HFF-Myc (cell line): ENCODE results near the gene ST6GALNAC3.

Source experiments
- DNase-seq: peaks from one replicate; pipeline ENCODE4 v3.0.0-alpha.2; 2011; ENCODE audit warnings: low read depth; ENCODE audit errors: extremely low read depth
- H3K4me3 ChIP-seq: replicated peaks from 2 replicates; pipeline ENCODE4 v1.5.1; 2011; ENCODE audit warnings: low read depth, mild to moderate bottlenecking, control low read depth, low read length
- TF ChIP-seq, protein P1 (sequence below): IDR thresholded peaks from 2 replicates; pipeline ENCODE4 v1.5.1; 2012; ENCODE audit warnings: mild to moderate bottlenecking, low read depth, low read length, control low read depth; ENCODE audit errors: missing control alignments

The ST6GALNAC3 gene

GRCh38 chr1:76607717-76608116 is 533.2 kb downstream of the ST6GALNAC3 start:
- TF ChIP-seq, protein P1, sequence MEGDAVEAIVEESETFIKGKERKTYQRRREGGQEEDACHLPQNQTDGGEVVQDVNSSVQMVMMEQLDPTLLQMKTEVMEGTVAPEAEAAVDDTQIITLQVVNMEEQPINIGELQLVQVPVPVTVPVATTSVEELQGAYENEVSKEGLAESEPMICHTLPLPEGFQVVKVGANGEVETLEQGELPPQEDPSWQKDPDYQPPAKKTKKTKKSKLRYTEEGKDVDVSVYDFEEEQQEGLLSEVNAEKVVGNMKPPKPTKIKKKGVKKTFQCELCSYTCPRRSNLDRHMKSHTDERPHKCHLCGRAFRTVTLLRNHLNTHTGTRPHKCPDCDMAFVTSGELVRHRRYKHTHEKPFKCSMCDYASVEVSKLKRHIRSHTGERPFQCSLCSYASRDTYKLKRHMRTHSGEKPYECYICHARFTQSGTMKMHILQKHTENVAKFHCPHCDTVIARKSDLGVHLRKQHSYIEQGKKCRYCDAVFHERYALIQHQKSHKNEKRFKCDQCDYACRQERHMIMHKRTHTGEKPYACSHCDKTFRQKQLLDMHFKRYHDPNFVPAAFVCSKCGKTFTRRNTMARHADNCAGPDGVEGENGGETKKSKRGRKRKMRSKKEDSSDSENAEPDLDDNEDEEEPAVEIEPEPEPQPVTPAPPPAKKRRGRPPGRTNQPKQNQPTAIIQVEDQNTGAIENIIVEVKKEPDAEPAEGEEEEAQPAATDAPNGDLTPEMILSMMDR = no peak
- no peak overlapping the region for H3K4me3 ChIP-seq
- no peak for DNase-seq

DNA sequence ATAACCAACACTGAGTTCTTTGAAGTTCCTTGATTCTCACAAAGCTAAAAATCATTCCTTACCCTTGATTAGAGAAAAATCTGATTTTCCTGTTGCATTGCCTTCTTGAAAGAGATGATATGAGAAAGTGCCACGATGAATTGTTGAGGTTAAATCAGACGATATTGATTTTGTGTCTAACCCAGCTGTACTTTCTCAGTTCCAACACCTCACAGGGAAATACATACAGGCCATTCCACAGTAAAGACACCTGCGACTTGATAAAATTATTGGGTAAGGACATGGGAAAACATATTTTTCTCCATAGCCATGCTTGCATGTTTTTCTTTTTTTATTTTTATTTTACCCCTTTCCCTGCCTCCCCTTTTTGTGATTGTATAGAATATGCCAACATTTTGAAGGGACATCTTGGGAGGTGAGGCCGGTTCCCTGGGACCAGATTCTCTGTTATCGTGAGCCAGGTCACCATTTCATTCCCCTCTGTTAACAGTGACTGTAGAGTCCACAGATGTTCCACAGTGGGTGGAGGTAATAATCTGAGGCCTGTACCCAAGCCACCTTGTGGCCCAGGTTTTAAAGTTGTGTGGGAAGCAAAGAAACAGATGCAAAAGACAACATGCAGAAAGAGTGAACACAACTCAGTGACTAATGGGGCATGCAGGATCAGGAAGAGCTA is 537.4 kb downstream of the ST6GALNAC3 start:
- no peak for DNase-seq
- TF ChIP-seq, protein P1 = no peak
- no peak overlapping the region for H3K4me3 ChIP-seq

- no peak overlapping the region for H3K4me3 ChIP-seq
- TF ChIP-seq, protein P1 = no peak
- no peak for DNase-seq
Measured at GRCh38 chr1:76613886-76614285, 539.3 kb downstream of the ST6GALNAC3 start.

DNA sequence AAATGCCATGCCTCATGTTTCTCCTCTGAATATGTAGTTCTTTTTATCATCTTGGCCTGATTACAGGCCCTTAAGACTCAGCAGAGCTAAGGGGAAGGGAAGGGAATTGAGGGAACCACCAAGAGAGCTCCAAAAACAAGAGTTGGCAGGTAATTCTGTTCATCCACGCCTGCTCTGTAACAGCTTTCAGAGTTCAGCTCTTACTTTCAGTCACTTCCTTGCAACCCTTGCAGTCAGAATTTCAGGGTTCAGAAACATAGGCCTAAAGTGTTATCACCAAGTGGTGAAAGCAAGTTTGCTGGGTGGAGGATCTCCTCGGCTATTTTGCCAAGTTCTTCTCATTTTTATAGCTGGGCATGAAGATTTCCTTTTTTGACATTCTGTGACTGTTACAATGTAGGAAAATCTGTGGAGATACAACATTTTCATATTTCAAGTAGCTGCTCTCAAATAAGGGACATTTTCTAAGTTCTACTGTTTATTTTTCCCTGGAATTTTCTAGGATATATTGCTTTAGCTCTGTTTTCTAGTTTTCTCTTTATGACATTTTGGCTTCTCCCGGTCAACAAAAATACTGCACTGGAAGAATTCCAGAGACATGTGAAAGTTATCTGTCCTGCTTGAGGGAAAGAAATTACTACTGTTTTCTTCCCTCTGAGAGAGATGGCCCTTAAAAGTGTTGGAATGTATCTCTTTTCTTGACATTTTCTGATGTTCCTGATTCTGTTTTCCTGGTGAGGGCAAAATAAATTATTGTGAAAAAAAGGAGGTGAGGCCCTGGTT is 540.9 kb downstream of the ST6GALNAC3 start:
- no peak overlapping the region for H3K4me3 ChIP-seq
- no peak for DNase-seq
- TF ChIP-seq, protein P1 = no peak

- TF ChIP-seq, protein P1 = no peak
- DNase-seq = no peak
- no peak overlapping the region for H3K4me3 ChIP-seq
Measured at GRCh38 chr1:76620371-76620770, 545.8 kb downstream of the ST6GALNAC3 start.

DNA sequence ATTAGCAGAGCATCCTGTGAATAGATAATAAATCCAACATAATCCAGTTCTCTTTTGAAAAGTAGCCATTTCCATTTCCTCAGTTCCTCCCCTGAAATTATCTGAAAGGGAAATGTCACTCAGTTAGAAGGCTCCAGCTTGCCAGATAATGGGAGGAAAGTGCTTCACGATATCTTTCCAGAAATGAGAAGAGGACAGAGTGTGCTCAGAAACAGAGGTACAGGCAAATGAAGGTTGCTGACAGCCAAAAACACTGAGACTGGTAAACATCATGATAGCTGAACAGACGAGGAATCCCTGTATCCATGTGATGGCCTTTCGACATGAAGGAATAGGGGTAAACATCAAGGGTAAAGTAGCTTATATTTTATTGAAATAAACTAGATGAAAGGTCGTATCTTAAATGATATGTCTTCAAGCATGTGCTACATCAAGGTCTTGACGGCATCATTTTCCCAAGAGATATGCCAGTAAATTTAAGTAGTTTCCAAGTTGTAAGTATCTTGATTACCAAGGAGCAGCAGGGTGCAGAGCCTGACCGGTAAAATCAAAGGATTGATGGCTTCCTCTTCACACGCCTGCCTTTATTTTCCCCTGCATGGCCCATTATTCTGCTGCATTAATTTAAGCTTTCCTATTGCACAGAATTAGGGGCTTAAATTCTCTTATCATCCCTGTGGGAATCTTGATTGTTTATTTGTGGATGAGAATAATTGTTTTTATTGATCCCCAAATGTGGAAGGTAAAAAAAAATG is 548.4 kb downstream of the ST6GALNAC3 start:
- DNase-seq = no peak
- no peak overlapping the region for H3K4me3 ChIP-seq
- TF ChIP-seq, protein P1 = no peak
